ENCODE data around the gene EMILIN2. TPM values are rescaled to one million over a fixed set of nuclear protein-coding genes. Genes with fewer than 3 reads are reported as not detected.

Gene EMILIN2
- total and polyA plus RNA-seq, 2 of the 13 experiments (the other 11 are each of a cell fraction or from before 2014, with no cell fraction given): 7.6 to 8.2 TPM

- H2AFZ ChIP-seq (ENCODE audit: low read length): no peak overlapping the region
- no peaks in the 10 kb centered on the region for H3K9me3 ChIP-seq (ENCODE audit: low read length)
- DNase-seq (ENCODE audit: low spot score): no peak
- H3K4me1 ChIP-seq (ENCODE audit: insufficient read depth, low read length): no peaks in the 10 kb centered on the region
- H3K4me2 ChIP-seq (ENCODE audit: low read depth, low read length): no peak overlapping the region
- no peak; the same call in 2 of the 3 replicates for ATAC-seq
- POLR2A ChIA-PET: interaction anchor here (2.1 kb wide), 1 partner anchor 19 kb away, joined by 6 read pairs; no protein-coding TSS in a partner anchor
- H3K4me3 ChIP-seq (replicated peaks in 1 of 3; ENCODE audit: insufficient read depth in 1 of 3, low read depth in 2 of 3, low read length in 3 of 3): no peak overlapping the region
- H3K27ac ChIP-seq (ENCODE audit: extremely low read length, insufficient read depth, low read length): no peak overlapping the region
- H3K79me2 ChIP-seq (ENCODE audit: insufficient read depth, low read length): no peaks in the 10 kb centered on the region
- no peak overlapping the region for H3K9ac ChIP-seq (ENCODE audit: insufficient read depth, low read depth, low read length)
- no TSS peak for BruUV-seq (replicated peaks)
- TF ChIP-seq, protein P1, sequence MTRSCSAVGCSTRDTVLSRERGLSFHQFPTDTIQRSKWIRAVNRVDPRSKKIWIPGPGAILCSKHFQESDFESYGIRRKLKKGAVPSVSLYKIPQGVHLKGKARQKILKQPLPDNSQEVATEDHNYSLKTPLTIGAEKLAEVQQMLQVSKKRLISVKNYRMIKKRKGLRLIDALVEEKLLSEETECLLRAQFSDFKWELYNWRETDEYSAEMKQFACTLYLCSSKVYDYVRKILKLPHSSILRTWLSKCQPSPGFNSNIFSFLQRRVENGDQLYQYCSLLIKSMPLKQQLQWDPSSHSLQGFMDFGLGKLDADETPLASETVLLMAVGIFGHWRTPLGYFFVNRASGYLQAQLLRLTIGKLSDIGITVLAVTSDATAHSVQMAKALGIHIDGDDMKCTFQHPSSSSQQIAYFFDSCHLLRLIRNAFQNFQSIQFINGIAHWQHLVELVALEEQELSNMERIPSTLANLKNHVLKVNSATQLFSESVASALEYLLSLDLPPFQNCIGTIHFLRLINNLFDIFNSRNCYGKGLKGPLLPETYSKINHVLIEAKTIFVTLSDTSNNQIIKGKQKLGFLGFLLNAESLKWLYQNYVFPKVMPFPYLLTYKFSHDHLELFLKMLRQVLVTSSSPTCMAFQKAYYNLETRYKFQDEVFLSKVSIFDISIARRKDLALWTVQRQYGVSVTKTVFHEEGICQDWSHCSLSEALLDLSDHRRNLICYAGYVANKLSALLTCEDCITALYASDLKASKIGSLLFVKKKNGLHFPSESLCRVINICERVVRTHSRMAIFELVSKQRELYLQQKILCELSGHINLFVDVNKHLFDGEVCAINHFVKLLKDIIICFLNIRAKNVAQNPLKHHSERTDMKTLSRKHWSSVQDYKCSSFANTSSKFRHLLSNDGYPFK (CRISPR knock-in tag; IDR thresholded peaks at IDR 0.05; ENCODE audit: borderline replicate concordance): no peak
- TF ChIP-seq RBM22 (optimal IDR thresholded peaks at IDR 0.05; ENCODE audit: low read length) (peak; percentile 15), RBM39 (IDR thresholded peaks at IDR 0.05; ENCODE audit: low read depth, low read length, poor library complexity, severe bottlenecking) (no peak), NFKB2 (CRISPR knock-in tag; IDR thresholded peaks at IDR 0.05; ENCODE audit: borderline replicate concordance) (no peak)
- CTCF ChIA-PET (ENCODE audit: low intra/inter-chr PET ratio, low total read pairs): no interaction called here
- FAIRE-seq: no peak
- H4K20me1 ChIP-seq (ENCODE audit: insufficient read depth, low read length): no peaks in the 10 kb centered on the region
- peaks cover 46 to 98% of the 10 kb centered on the region in 2 experiments for H3K36me3 ChIP-seq (replicated peaks in 1 of 2; ENCODE audit: control insufficient read depth in 1 of 2, insufficient read depth in 2 of 2, low read length in 2 of 2)
- intact Hi-C loops (cut with micrococcal nuclease; ENCODE audit: unreplicated experiment): no loop called here
- H3K27me3 ChIP-seq (ENCODE audit: control insufficient read depth in 1 of 2, insufficient read depth in 2 of 2, low read length in 2 of 2): no peaks in the 10 kb centered on the region
- WGBS (ENCODE audit: low lambda C conversion rate): 92% methylated on average over 12 of the region's 12 CpGs
- in situ Hi-C loops (cut with HindIII; ENCODE audit: extremely low pct_ligation_motif_present, low pct_unique_long_range_greater_than_20kb): no loop called here
These were observed 78.1 kb downstream of the EMILIN2 start for GRCh38 chr18:2924920-2925319.

- peak; percentile 9; the same call in 1 of the 3 replicates for ATAC-seq
- BruUV-seq (replicated peaks): no TSS peak
- TF ChIP-seq MEIS2 (CRISPR knock-in tag; IDR thresholded peaks at IDR 0.05): no peak
- TF ChIP-seq ZNF318 (CRISPR knock-in tag; IDR thresholded peaks at IDR 0.05): no peak
- no peak for TF ChIP-seq ATRX (CRISPR knock-in tag; IDR thresholded peaks at IDR 0.05; ENCODE audit: borderline replicate concordance)
These were observed 79.7 kb downstream of the EMILIN2 start for GRCh38 chr18:2926528-2926927.

More at GRCh38 chr18:2926528-2926927, 79.7 kb downstream of the EMILIN2 start:
- no peak for DNase-seq (ENCODE audit: low spot score)
- intact Hi-C loops (cut with micrococcal nuclease; ENCODE audit: unreplicated experiment): no loop called here
- H3K27me3 ChIP-seq (ENCODE audit: control insufficient read depth in 1 of 2, insufficient read depth in 2 of 2, low read length in 2 of 2): no peaks in the 10 kb centered on the region
- no peaks in the 10 kb centered on the region for H3K9me3 ChIP-seq (ENCODE audit: low read length)
- FAIRE-seq: no peak
- H3K36me3 ChIP-seq (replicated peaks in 1 of 2; ENCODE audit: control insufficient read depth in 1 of 2, insufficient read depth in 2 of 2, low read length in 2 of 2): peaks cover 46 to 98% of the 10 kb centered on the region in 2 experiments
- H3K79me2 ChIP-seq (ENCODE audit: insufficient read depth, low read length): no peaks in the 10 kb centered on the region
- ChIA-PET POLR2A (no interaction called here), CTCF (ENCODE audit: low intra/inter-chr PET ratio, low total read pairs) (no interaction called here)
- H3K4me3 ChIP-seq (replicated peaks in 1 of 3; ENCODE audit: insufficient read depth in 1 of 3, low read depth in 2 of 3, low read length in 3 of 3): no peak overlapping the region
- no peak overlapping the region for H2AFZ ChIP-seq (ENCODE audit: low read length)
- no peak overlapping the region for H3K4me2 ChIP-seq (ENCODE audit: low read depth, low read length)
- 95% methylated on average over 4 of the region's 4 CpGs for WGBS (ENCODE audit: low lambda C conversion rate)
- no peaks in the 10 kb centered on the region for H4K20me1 ChIP-seq (ENCODE audit: insufficient read depth, low read length)
- H3K4me1 ChIP-seq (ENCODE audit: insufficient read depth, low read length): no peaks in the 10 kb centered on the region
- H3K27ac ChIP-seq (ENCODE audit: extremely low read length, insufficient read depth, low read length): no peak overlapping the region
- in situ Hi-C loops (cut with HindIII; ENCODE audit: extremely low pct_ligation_motif_present, low pct_unique_long_range_greater_than_20kb): no loop called here
- H3K9ac ChIP-seq (ENCODE audit: insufficient read depth, low read depth, low read length): no peak overlapping the region

Data from HepG2 (cell line).